Endodermal cell (in vitro differentiated cells): ENCODE data around the gene EEPD1. TPM values are rescaled to one million over a fixed set of nuclear protein-coding genes. Genes with fewer than 3 reads are reported as not detected.

Source experiments
- DNase-seq: peaks from one replicate; pipeline ENCODE4 v3.0.0-alpha.2; 2017
- H3K27ac ChIP-seq: 2 replicates; pipeline ENCODE4 v1.5.1; 2013; ENCODE audit warnings: mild to moderate bottlenecking, low read depth, low read length, moderate library complexity
- H3K27me3 ChIP-seq: 2 replicates; pipeline ENCODE4 v1.6.1; 2013; ENCODE audit warnings: mild to moderate bottlenecking, low read length, moderate library complexity; ENCODE audit not compliant: insufficient read depth, control insufficient read depth, poor library complexity, severe bottlenecking
- H3K36me3 ChIP-seq: 2 replicates; pipeline ENCODE4 v1.7.0; 2013; ENCODE audit warnings: mild to moderate bottlenecking, low read length, moderate library complexity; ENCODE audit not compliant: control insufficient read depth, insufficient read depth
- H3K4me1 ChIP-seq: one replicate; pipeline ENCODE4 v1.7.0; 2013; ENCODE audit warnings: low read length; ENCODE audit not compliant: control insufficient read depth, insufficient read depth
- H3K4me3 ChIP-seq: 2 replicates; pipeline ENCODE4 v1.5.1; 2013; ENCODE audit warnings: mild to moderate bottlenecking, low read length, moderate library complexity
- H3K9ac ChIP-seq: 2 replicates; pipeline ENCODE4 v1.6.1; 2013; ENCODE audit warnings: mild to moderate bottlenecking, low read length, moderate library complexity; ENCODE audit not compliant: poor library complexity, severe bottlenecking; ENCODE audit errors: extremely low read depth
- H3K9me3 ChIP-seq: 2 replicates; pipeline ENCODE4 v1.6.1; 2013; ENCODE audit warnings: mild to moderate bottlenecking, low read length, moderate library complexity; ENCODE audit not compliant: control insufficient read depth
- H3K27ac Mint-ChIP-seq: 2 replicates; pipeline ENCODE4 v1.8.0; 2020; ENCODE audit warnings: mixed read lengths
- H3K27me3 Mint-ChIP-seq: 2 replicates; pipeline ENCODE4 v1.8.0; 2021; ENCODE audit warnings: mild to moderate bottlenecking, mixed read lengths; ENCODE audit not compliant: insufficient read depth
- H3K36me3 Mint-ChIP-seq: 2 replicates; pipeline ENCODE4 v1.8.0; 2020; ENCODE audit warnings: low read depth, mixed read lengths
- H3K4me1 Mint-ChIP-seq: 2 replicates; pipeline ENCODE4 v1.8.0; 2020; ENCODE audit warnings: mixed read lengths
- H3K4me3 Mint-ChIP-seq: 2 replicates; pipeline ENCODE4 v1.8.0; 2020; ENCODE audit warnings: mild to moderate bottlenecking, moderate library complexity, mixed read lengths
- H3K9me3 Mint-ChIP-seq: 2 replicates; pipeline ENCODE4 v1.8.0; 2020; ENCODE audit warnings: mild to moderate bottlenecking, mixed read lengths
- CTCF ChIP-seq: fragments of 200-600 bp; sonication (generic); conservative IDR thresholded peaks from 2 replicates; pipeline ENCODE4 v1.5.0; 2021; ENCODE audit warnings: antibody characterized with exemption, mild to moderate bottlenecking
- WGBS, 2 experiments: methylation state at CpG; one replicate each; pipeline versions ENCODE4 v1.1.5 to v1.1.7; 2013; ENCODE audit warnings: missing lambda C conversion rate in 2 of 2, mixed read lengths in 1 of 2; ENCODE audit not compliant: insufficient coverage in 1 of 2, insufficient read length in 1 of 2; 5-methylcytosine and 5-hydroxymethylcytosine counted together
- total RNA-seq, 2 donors: library from RNA; stranded (reverse); fragmentation: NEBNext Ultra II Directional in 1 of 2; extraction: Animal tissue kit (Norgen Biotek cat#: 25700) in 1 of 2; gene quantifications; 2 replicates in 1 of 2; 3 replicates in 1 of 2; pipeline ENCODE4 v1.2.1, GENCODE V29; 2021

EEPD1 gene
- total RNA-seq, 2 donors from 2014 or later = 9.7 to 11.4 TPM

- H3K27me3 Mint-ChIP-seq = no peaks in the 10 kb centered on the region
- H3K9me3 Mint-ChIP-seq = peaks cover 14% of the 10 kb centered on the region
- Histone ChIP-seq H3K4me1 (no peaks in the 10 kb centered on the region), H3K4me3 (no peak overlapping the region), H3K27ac (no peak overlapping the region), H3K9me3 (peaks cover 14% of the 10 kb centered on the region), H3K36me3 (peaks cover 9% of the 10 kb centered on the region), H3K27me3 (no peaks in the 10 kb centered on the region), H3K9ac (no peak overlapping the region)
- WGBS, 2 experiments = 94% methylated on average over 3 to 5 of the region's 5 CpGs
- DNase-seq = no peak
- H3K4me1 Mint-ChIP-seq = no peaks in the 10 kb centered on the region
- H3K4me3 Mint-ChIP-seq = no peak overlapping the region
- H3K36me3 Mint-ChIP-seq = peaks cover 18% of the 10 kb centered on the region
- TF ChIP-seq CTCF = no peak
- no peak overlapping the region for H3K27ac Mint-ChIP-seq
Measured at GRCh38 chr7:36244429-36244828, 91.4 kb downstream of the EEPD1 start.

- WGBS, 2 experiments = 87 to 96% methylated on average over 4 of the region's 4 CpGs
- H3K9ac ChIP-seq = no peak overlapping the region
- Mint-ChIP-seq H3K9me3 (peaks cover 2% of the 10 kb centered on the region), H3K4me3 (no peak overlapping the region), H3K27ac (no peak overlapping the region), H3K4me1 (no peaks in the 10 kb centered on the region), H3K36me3 (peaks cover 8% of the 10 kb centered on the region), H3K27me3 (no peaks in the 10 kb centered on the region)
- DNase-seq = no peak
- H3K27me3 ChIP-seq = no peaks in the 10 kb centered on the region
- H3K4me1 ChIP-seq = no peaks in the 10 kb centered on the region
- H3K4me3 ChIP-seq = no peak overlapping the region
- TF ChIP-seq CTCF = no peak
- peaks cover 2% of the 10 kb centered on the region for H3K36me3 ChIP-seq
- H3K9me3 ChIP-seq = peaks cover 5% of the 10 kb centered on the region
- H3K27ac ChIP-seq = no peak overlapping the region
Measured at GRCh38 chr7:36245684-36246299, 92.7 kb downstream of the EEPD1 start.

DNA sequence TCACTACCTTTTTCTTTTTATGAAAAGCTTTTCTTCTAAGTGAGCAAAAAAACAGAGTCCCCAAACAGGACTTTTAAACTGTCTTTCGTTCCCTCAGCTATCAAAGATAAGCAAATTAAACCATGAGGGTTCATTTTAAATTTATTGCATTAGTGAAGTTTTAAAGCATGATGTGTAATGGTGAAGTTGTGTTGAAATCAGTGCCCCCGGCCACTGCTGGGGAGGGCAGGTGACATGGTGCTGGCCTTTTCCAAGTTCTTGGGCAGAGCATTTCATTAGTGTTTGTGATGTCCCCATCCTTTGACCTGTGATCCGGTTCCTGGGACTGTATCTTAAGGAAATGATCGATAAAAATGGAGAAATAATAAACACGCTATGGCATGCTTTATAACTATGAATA is 96.0 kb downstream of the EEPD1 start:
- Histone ChIP-seq H3K27me3 (no peaks in the 10 kb centered on the region), H3K4me1 (no peaks in the 10 kb centered on the region), H3K36me3 (no peaks in the 10 kb centered on the region), H3K9me3 (peaks cover 17% of the 10 kb centered on the region), H3K4me3 (no peak overlapping the region), H3K27ac (no peak overlapping the region), H3K9ac (no peak overlapping the region)
- Mint-ChIP-seq H3K4me3 (no peak overlapping the region), H3K9me3 (peaks cover 6% of the 10 kb centered on the region), H3K27ac (no peak overlapping the region), H3K36me3 (peaks cover 17% of the 10 kb centered on the region), H3K27me3 (no peaks in the 10 kb centered on the region), H3K4me1 (no peaks in the 10 kb centered on the region)
- DNase-seq = no peak
- no peak for TF ChIP-seq CTCF
- 75 to 94% methylated on average over 4 to 5 of the region's 5 CpGs for WGBS, 2 experiments
